NCI-H748 treated with DMSO at 0.1 percent for 48 hours (cell line): ENCODE measurements around the gene CCDC134.
A peak's percentile ranks its signal among the peaks of the same experiment; 100 is the strongest.

Experiments used
- DNase-seq: peaks from one replicate; lab custom pipeline; 2025; lab: John Stamatoyannopoulos, UW

The CCDC134 gene

DNA sequence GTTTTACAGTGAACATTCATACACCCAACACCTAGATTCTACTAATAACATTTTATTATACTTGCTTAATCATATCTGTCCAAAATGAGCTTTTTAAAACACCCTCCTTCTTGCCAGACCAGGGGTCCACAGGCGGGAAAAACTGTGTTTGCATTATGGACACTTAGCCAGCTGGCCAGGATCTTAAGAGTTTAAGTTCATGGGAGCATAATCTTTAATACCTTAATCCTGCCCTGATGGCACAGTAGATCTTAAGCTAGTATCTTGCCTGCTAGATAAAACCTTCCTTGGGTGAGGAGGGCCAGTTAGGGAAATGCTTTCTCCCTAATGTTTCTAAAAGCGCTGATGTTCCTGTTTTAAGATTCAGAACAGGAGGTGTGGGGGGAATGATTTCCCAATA lies 13.1 kb upstream of the CCDC134 start:
- DNase-seq: no peak

DNA sequence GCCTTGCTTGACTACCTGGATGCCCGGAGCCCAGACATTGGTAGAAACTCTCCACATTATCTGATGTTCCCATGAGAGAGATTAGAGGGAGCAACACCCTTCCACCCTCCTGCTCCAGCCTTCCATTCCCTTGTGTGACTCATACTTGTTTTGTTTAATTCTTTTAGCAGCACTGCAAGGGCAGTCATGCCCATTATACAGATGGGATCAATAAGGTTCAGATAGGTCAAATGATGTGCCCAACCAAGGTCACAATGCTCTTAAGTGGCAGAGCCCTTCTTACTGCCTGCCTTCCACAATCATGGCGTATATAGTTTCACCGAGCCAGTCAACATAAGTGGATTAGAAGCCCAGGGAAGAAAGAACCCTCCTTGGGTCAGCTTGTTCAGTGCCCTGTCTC lies 6.6 kb upstream of the CCDC134 start:
- no peak for DNase-seq

DNA sequence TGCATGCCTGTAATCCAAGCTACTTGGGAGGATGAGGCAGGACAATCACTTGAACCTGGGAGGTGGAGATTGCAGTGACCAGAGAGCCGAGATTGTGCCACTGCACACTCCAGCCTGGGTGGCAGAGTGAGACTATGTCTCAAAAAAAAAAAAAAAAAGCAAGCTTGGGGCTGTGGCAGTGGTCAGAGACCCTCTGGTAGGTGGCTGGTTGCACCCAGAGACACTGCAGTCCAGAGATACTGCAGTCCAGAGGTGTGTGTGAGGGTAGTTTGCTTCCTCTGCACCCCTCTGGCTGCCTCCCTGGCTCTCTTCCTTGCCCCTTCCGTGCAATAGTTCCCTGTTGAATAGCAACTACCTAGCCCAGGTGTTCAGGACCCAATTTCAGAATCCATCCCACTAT lies 1.7 kb upstream of the CCDC134 start:
- no peak for DNase-seq

DNA sequence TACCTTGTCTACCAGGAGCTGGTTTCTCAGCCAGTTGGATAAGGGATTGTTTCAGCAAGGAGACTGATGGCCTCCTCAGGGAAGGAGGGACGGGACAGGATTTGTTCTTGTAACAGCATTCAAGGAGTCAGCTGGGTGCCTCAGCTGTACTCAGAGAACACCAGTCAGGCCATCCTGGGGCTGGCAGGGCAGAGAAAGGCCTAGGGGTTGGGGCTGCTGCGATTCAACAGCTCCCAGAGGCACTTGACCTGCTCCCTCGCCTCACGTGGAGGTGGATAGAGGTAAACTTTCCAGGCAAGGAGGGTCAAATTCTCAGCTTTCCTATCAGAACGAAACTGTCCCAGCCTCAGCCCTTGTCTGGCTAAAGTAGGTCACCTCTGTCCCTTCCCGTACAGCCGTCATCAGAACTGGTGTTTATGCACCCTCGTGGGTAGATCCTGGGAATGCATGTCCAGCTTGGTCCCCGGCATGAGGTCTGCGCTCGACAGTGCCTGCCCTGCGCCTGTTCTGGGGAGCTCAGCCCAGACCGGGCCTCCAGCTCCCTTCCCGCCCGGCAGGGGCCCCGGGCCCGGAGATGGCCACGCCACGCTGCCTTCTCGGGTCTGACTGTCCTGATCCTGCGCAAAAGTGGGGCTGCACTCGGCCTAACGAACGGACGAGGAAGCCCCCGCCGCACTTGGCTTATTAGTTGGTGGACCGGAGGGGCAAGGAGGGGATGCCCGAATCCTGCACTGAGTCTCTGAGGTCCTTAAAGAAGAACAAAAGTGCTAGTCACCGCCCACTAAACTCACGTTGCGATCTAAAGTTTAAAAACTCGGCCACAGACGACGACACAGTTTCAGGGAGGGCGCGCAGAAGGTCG lies 762 bp upstream of the CCDC134 start:
- DNase-seq: no peak

DNA sequence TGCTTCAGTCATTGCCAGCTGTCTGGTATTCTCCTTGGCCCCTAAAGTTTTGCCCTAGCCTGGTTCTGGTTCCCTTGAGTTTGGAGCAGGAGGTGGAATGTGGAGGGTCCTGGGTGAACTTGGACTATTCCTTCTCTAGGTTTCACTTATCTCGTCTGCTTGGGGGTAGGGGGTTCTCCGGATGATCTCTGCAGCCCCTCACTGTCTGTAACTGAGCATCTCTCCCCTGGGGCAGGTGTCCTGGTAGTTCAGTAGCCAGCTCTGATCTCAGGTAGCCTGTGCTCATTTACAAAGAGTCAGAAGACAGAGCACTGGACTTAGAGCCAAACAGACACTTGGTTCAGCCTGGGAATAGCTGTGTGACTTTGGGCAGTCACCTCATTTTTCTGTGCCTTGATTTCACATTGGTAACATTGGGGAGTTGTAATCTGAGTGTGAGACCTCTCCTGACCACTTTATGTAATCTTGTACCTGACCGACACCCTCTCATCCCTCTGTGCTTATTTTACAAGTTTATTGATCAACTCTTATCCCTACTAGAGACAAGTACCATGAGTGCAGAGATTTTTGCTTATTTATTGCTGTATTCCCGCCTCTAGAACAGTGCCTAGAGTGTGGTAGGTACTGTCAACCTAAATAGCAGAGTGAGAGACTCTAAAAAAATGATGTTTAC lies 804 bp downstream of the CCDC134 start:
- no peak for DNase-seq

DNA sequence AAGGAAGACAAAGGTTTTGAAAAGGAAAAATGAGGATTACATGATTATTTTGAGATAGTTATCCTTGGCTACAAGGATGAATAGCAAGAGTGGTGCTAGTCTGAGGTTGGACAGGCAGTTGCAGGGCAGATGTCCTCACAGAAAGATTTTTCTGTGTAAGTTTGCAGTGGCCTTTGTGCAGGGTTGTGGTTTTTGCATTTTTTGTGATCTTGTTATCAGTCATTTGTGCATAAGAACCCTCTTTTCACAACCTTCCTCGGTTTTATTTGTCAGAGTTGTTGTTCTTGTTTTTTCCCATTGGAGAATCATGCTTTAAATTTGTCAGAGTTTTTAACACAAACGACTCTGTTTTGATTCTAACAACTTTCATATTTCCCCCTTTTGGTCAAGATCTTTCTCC lies 1.4 kb downstream of the CCDC134 start:
- DNase-seq: no peak

DNA sequence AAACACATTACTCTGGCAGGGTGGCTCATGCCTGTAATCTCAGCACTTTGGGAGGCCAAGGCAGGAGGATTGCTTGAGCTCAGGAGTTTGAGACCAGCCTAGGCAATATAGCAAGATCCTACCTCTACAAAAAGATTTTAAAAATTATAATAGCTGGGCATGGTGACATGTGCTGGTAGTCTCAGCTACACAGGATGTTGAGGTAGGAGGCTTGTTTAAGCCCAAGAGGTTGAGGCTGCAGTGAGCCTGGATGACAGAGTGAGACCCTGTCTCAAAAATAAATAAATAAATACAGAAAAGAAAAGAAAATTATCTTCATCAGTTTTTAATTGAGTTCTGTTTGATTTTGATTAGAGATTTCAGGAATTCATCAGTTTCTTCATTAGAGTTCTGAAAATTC lies 5.2 kb downstream of the CCDC134 start:
- DNase-seq: no peak

DNA sequence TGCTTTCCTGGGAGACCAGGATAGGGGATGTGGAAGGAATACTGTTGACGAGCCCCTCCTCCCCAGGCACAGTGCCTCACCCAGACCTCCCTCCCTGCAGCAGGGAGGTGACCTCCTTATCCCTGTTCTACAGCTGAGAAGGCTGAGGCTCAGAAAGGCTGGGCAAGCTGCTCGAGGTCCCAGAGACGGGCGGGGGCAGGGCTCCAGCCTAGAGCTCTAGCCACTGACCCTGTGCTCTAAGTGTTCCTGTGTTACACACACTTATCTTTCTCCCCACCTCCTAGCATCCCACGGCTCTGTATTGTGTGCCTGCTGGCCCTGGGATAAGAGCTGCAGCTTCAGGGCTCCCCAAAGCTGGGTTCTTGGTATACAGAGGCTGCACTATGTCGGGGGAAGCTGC lies 7.9 kb downstream of the CCDC134 start:
- DNase-seq: no peak

DNA sequence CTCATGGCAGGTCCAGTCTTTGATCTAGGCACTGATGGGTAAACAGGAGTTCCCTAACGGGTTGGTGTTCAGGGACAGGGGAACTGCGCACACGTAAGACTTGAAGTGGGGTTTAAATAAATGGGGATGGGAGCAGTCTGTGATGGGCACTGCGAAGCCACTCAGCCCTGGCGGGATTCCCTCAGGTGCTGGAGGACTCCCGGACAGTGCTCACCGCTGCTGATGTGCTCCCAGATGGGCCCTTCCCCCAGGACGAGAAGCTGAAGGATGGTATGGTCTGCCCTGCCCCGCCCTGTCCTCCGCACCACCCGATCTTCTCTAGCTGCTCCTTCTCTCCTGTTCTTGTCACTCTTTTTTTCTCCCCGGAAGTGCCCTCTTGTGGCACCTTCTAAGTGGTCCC lies 9.5 kb downstream of the CCDC134 start:
- DNase-seq: no peak

DNA sequence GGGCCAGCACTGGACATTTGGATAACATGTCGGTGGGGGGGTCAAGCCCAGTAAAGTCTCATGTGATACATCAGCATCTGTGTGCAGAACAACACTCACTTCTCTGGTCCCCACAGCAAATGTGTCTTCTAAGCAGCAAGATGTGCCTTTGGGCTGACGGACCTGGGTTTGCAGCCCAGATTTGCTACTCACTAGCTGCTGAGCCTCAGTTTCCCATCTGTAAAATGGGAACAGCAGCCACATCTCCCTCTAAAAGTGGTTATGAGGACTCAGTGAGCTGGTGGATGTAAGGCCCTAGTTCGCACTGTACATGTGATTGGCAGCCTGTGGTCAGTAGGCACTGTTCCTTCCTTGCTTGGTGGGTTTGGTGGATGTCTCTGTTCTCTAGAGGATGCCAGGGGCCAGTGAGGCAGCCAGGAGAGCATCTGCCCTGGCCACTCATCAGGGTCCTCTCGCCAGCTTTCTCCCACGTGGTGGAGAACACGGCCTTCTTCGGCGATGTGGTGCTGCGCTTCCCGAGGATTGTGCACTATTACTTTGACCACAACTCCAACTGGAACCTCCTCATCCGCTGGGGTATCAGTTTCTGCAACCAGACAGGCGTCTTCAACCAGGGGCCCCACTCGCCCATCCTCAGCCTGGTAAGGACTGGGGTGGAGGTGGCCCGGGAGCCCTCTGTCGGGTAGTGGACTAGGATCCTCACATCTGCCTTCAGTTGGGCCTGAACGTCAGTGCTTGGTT lies 12.5 kb downstream of the CCDC134 start:
- no peak for DNase-seq

DNA sequence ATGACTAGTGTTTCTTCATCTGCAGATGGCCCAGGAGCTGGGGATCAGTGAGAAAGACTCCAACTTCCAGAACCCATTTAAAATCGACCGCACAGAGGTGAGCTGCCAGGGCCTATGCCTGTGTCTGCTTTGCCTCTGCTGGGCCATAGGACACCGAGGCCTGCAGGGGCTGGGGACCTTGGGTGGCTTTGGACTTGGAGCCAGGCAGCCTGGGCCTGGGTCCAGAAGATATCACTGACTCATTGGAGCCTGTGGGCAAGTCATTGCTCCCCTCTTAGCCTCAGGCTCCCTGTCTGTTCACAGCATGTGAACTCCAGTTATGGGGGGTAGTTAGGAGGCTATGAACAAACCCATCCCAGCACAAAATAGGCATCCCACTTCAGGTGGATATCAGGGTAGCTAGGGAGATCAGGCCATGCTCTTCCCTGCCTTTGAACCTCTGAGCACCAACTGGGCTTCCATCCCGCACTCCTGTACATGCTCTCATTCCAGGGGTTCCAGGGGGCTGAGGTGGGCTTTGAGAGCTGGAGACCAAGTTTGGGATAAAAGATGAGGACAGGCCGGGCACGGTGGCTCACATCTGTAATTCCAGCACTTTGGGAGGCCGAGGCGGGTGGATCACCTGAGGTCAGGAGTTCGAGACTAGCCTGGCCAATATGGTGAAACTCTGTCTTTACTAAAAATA lies 13.4 kb downstream of the CCDC134 start:
- DNase-seq: no peak

DNA sequence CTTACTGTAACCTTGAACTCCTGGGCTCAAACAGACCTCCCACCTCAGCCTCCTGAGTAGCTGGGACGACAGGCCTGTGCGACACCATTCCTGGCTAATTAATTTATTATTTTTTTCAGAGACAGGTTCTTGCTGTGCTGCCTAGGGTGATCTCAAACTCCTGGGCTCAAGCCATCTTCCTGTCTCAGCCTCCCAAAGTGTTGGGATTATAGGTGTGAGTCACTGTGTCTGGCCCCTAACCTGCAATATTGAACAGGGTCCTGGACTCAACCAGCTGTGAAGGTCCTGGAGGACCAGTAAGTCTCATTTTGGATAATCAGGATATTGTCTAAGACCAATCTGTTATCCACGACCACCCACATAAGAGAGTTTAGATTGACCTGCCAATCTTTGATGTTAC lies 15.2 kb downstream of the CCDC134 start:
- DNase-seq: no peak

DNA sequence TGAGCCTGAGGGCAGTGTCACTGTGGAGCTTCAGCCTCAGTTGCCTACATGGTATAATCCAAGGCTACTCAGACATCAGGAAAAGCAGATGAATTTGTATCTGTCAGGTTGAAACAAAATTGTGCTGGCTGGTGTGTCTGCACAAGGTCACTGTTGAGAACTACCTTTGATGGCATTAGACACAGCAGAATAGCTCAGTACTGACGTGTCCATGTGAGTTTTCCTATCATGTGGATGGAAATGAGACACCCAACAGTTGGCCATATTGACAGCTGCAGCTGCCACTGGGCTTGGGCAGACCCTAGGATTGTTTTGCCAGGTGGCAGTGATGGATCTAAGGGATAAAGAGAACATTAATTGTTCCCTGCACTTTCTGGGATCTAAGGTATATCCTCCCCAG lies 15.8 kb downstream of the CCDC134 start:
- no peak for DNase-seq

DNA sequence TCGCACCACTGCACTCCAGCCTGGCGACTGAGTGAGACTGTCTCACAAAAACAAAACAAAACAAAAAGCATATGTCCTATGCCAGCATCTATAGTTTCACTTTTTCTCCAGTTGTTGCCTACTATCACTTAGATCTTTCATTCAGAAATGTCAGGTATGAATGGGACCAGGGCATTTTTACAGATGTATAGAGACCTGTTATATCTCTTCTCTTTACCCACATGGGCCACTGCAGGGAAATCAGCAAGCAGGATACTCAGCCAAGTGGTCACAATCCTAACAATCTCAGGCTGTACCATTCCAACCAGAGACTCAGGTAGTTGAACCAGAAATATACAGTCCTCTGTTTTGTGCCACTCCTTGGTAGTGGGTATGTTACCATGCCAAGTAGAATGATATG lies 16.4 kb downstream of the CCDC134 start:
- DNase-seq: no peak

DNA sequence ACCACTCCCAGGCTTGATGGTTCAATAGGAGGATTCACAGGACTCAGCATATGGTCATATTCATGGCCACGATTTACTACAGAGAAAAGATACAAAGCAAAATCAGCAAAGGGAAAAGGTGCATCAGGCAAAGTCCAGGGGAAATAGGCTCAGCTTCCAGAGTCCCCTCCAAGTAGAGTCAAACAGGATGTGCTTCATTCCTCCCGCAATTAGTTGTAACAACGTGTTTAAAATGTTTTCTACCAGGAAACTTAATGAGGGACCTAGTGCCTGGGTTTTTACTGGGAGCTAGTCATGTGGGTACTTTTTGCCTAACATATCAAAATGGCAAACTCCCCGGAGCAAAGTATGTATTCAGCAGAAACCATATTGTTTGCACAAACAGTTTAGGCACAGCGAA lies 17.5 kb downstream of the CCDC134 start:
- DNase-seq: no peak

DNA sequence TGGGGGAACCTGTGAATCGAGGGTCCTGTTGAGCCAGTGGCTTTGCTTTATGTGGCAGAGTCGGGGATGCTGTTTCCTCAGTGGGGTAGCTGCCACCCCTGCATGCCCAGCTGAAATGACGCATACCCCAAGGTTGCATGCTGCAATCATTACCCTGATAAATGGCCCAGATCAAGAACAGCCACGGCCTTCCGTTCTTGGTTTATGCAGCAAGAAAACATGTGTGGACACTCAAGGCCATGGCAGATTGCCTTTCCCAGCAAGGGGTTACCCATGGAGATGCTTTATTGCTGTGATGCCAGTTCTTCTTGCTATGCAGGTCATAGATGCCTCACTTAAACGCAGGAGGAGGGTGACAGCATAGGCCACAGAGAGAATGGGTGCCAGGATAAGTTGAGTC lies 18.1 kb downstream of the CCDC134 start:
- DNase-seq: no peak

DNA sequence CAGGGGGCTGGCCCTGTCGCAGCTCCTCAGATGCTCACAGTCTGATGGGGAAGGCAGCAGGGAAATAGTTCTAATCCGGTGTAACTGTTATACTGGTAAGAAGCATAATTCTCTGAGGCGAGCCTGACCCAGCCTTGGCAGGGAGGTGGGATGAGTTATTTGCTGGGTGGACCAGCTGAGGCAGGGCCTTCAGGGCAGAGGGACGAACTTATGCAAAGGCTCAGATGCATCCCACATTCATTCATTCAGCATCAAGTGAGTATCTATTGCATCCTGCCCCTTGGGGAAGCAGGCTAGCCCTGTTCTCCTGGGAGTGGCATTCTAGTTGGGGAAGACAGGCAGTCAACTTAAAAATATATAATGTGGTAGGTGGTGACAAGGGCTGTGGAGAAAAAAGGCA lies 18.8 kb downstream of the CCDC134 start:
- no peak for DNase-seq

DNA sequence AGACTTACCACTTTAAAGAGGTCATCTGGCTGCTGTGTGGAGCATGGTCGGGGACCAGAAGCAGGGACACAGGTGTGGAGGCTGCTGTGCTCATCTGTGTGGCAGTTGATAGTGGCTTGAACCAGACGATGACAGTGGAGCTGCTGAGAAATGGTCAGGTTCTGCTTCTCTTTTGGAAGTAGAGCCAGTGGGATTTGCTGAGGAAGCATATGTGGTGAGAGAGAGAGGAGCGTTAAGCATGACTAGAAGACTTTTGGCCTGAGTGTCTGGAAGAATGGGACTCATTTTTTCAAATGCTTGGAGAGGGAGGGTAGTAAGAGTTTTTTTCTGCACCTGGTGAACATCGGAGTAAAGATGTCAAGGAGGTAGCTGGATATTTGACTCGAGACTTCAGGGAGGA lies 20.0 kb downstream of the CCDC134 start:
- DNase-seq: no peak

DNA sequence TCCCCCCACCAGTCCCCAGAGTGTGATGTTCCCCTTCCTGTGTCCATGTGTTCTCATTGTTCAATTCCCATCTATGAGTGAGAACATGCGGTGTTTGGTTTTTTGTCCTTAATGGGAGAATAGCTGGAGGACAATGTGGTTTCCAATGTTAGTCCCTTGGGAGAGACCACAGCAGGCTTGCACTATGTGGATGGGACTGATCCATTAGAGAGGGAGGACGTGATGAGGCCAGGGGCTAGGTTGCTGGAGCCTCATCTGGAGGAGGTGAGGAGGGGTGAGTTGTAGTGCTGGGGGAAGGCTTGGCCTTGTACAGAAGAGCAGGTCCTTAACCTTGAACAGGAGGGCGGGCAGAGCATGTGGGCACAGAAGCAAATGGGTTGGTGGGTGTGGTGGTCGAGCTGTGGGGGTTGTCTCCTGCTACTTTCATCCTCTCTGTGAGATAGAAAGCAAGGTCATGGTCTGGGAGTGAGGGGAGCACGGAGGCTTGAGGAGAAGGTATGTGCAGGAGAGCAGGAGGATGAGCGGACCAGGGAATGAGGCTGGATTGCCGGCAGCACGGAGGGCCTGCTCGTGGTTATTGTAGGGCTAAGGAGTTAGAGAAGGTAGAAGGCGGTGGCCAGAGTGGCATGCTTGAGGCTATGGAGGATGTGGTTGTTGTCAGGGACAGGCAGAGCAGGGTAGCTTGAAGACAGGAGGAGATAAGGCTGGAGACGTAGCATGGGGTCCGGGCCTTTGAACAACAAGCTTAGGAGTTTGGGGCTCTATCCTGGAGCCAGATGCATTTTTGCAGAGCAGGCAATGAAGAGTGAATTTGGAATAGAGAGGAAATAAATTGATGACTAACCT lies 21.2 kb downstream of the CCDC134 start:
- DNase-seq: no peak

DNA sequence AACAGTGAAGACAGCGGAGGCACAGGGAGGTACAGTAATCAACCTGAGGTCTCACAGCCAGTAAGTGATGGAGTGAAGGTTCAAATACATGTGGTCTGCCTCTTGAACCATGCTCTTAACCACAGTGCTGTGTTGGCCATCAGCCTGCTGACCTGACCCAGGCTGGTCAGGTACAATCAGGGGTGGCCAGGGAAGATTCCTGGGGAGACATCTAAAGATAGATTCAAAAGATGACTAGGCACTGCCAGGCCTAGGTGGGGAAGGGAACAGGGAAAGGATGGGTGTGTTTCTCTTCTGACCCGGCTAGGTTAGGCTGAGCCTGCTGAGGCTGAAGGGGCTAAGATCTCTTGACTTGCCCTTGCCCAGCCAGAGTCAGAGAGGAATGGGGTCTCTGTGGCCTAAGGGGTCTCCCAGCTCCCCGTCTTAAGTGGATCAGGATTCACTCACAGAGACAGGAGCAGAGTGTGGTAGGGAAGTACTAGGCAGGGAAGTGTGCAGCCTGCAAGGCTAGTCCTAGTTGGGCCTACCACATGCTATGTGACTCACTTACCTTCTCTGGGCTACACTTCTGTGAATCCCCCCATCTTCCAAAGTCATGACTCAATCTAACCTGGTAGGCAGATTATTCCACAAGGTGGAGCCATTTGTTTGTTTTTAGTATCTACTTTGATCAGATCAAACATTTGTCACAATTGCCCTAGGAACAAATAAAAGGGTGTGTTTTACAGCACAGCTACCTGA lies 22.0 kb downstream of the CCDC134 start:
- DNase-seq: peak; percentile 65

DNA sequence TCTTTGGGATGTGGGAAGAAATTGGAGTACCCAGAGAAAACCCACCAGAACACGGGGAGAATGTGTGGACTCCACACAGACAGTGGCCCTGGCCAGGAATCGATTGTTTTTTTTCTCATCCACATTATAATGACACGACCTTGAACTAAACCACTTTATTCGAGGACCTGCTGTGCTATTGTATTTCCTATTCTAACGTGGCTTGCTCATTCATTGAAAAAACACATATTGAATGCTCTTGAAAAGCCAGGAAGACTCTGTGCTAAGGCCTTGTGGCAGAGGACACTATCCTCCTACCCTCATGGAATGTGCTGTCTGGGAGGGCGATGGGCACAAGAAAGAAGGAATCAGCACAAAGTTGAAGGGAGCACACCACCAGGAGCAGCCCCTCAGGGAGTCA lies 23.3 kb downstream of the CCDC134 start:
- DNase-seq: no peak
